Epidermal melanocyte (primary cell): ENCODE data around the gene UGT2A3.
"Not testable (repeated sequence)": the region's sequence is repeated elsewhere in the genome, so short reads cannot be mapped to it uniquely, and the experiment has no call there.

Experiments used
- DNase-seq: peaks from one replicate; pipeline ENCODE4 v3.0.0; 2011; ENCODE audit warnings: low spot score; ENCODE audit not compliant: insufficient read length

The UGT2A3 gene

DNA sequence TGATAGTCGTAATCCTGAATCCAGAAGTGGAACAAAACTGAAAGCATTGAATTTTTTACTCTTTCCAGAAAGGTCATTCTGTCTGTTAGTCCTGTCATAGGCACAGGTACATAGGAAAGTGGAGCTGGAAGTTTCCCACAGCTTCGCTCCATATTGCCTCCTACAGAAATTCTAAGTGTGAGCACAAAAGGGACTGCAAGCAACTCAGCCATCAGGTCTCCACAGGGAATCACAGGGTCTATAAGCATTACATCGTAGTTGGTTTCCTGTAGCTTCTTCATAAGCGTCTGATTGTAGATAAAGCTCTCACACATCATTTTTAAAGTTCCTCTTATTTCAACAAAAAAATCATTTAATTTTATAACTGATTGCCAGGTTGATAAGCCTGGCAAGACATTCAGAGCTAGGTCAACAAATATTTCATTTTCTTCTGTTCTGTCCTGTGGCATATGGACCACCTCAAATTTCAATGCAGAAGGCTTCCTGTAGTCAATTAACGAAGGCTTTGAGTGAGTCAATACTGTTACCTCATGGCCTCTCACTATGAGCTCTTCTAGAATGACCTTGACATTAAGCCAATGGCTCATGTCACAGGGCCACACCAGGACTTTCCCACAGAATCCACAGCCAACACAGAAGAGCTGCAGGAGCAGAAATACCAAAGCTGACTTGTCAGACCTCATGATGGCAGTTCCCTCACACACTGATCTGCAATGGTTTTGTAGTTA is at the start of gene UGT2A3:
Gene UGT2A3, minus strand, starts transcription at position 727 of the 728 bp plus-strand sequence. Its CDS starts 44 bp downstream, at position 683.
- DNase-seq: no peak

DNA sequence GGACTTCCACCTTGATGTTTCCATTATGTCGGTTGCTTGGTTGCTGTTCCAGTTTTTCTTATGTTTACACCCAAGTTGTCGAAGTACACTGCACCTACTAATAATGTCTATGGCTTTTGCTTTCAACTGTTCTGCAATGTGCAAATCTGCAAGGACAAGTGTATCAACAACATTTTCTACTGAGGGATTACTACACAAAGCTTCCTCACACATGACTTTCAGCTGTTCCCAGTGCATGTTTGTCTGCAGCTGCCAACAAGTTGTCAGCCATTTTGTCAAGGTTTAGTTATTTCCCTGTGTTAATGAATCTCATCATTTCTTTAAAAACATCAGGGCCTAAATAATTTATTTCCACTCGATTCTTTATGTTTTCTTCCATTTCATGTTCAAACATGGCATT is 45.4 kb upstream of the UGT2A3 start:
- DNase-seq: no peak

GRCh38 chr4:68995292-68995691 is 43.7 kb upstream of the UGT2A3 start:
- DNase-seq: no peak

DNA sequence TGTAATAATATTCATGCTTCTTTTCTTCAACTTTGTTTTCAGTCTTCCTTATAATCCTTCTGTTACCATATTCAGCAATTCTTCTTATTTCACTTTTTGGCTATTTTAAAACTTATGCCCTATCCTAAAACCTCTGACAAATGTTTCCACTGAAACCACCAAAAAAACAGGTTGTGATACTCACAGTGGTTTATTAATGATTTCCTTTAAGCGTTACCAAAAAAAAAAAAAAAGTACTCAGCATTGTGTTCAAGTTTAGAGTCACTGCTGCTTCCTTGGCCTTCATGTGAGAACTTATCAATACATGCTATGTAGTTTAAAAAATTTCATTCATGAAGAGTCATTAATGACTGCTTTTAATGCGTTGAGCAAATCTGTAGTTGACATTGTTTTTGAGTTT is 35.4 kb upstream of the UGT2A3 start:
- no peak for DNase-seq

- no peak for DNase-seq
Measured at GRCh38 chr4:68985442-68985841, 33.8 kb upstream of the UGT2A3 start.

- no peak for DNase-seq
Measured at GRCh38 chr4:68984947-68985346, 33.3 kb upstream of the UGT2A3 start.

DNA sequence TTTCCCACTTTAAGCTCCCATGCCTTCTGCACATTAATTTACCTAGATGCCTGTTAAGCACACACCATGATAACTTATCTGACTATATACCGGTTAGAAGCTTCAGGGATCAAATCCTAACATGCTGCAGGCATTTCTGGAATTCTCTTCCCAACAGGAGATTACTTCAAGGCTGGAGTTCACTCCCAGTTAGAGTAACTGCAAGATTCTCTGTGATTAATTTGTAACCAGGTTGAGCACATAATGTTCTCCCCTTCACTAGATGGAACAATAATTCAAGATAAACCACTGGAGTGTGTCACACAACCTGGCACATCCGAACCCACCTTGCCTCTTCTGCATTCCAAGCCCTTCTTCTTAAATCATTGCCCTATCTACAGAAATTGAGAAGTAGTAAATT is 11.8 kb upstream of the UGT2A3 start:
- DNase-seq: no peak

DNA sequence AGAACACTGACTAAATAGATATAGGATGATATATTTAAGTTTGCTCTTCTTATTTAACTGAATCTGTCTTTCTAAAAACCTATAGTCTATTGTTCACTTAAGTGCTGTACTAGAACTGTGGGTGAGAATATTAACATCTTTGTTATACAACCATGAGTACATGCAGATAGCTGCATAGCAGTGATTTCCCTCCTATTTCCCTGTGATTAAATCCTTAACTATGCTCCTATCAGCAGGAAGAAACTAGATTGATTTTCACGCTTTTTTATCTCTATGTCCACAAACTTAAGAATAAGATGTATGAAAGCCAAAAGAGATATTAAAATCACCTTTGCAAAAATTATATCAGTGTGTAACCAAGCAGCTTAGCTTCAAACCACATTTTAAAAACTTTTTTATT is 11.3 kb upstream of the UGT2A3 start:
- no peak for DNase-seq

DNA sequence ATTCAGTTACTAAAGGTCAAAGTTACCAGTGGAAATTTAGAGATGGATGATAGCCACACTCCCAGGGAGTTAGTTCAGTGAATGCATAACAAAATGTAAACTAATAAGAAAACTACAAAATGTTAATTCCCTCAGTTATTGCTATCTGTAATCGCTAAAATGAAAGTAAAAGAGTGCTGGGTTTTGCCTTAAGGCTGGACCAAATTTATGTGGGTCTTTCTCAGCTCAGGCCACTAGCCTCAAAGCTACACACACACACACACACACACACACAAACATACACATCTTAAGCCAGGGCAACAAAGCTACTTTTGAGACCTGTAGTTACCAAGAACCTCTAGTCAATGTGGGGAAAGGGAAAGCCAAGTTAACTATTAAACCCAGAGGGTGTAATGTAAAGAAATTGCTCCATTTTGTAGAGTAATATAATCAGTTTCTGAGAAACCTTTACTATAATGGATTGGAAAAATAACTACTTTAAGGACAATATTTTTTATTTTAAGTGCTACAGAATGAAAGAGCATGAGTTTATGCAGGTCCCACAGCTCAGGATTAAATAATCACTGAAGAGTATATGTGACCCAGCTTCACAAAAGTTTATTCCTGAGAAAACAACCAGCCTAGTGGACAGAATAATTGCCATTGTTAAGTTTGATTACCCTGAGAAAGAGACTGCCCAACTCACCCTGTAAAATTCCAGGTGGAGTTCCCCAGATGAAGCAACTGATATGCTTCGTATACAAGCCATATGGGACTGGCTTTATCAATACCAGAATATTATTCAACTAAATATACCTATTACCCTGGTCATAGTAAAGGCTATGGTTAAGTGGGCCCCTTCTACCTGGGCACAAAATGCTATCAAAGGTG is 8.9 kb upstream of the UGT2A3 start:
- DNase-seq: no peak

- not testable (repeated sequence) for DNase-seq
Measured at GRCh38 chr4:68959085-68959484, 7.5 kb upstream of the UGT2A3 start.

DNA sequence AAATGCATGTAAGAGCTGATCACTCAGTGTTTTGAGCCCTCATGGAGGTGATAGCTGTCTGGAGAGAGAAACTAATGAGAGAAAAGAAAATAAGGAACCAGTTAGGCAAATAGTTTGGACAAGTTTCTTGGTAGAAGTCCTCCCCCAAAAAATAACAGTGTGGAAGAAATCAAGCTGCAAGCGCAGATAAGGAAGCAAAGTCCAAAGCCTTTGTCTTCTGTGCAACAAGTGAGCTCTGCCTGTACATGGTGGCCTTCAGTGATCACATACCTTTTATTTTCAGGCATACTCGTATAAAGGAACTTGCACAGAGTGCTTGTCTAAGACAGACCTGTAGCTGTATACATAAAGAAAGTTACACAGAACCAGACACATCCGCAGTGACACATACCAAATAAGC is 2.5 kb upstream of the UGT2A3 start:
- no peak for DNase-seq

DNA sequence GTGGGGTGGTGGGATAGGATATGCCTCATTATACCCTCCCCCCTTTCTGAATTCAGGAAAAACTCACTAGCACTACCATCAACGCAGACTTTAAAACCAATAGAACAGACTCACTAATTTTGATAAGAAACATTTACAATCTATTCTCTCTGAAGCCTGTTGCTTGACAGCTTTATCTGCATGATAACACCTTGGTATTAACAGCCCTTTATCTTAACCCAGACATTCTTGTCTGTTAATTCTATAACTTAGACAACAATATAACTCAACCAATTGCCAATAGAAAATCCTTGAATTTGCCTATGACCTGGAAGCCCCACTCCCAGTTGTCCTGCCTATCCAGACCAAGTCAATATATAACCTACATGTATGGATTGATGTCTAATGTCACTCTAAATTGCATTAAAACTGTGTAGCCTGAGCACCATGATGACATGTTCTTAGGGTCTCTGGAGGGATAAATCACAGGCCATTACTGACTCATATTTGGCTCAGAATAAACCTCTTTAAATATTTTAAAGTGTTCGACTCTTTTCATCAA is 1.5 kb upstream of the UGT2A3 start:
- DNase-seq: no peak

DNA sequence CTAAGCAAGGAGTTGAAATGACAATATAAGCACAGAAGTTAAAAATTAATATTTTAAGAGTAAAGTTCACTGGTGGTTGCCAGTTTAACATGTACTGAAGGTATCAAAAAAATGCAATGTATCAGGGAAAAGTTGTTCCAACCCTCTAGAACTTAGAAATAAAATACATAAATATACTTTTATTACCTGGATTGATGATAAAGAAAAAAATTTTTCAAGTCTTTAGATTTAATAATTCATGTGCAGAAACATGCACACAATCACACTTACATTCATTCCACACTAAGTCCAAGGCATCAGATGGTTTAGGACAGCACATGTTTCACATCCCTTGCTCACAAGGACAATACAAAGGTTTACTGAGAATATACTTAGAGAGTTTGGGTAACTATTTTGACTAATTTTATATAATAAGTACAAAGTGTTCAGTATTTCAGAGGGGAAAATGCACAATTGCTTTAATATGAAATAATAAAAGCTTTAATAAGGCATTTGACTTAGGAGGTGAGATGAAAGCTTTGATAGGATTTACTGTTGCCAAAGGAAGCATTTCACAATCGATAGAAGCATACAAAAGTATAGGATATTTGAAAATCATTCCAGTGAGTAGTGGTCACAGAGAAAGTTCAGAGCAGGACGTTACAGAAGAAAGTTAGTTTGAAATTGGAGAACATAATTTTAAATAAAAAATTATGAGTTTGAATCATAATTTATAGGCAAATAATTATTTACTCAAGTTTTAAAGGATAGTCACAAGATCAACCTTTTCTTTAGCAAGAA is 392 bp upstream of the UGT2A3 start:
- no peak for DNase-seq

- DNase-seq: no peak
Measured at GRCh38 chr4:68950033-68950432, 1.6 kb downstream of the UGT2A3 start.

GRCh38 chr4:68948985-68949384 is 2.6 kb downstream of the UGT2A3 start:
- no peak for DNase-seq

DNA sequence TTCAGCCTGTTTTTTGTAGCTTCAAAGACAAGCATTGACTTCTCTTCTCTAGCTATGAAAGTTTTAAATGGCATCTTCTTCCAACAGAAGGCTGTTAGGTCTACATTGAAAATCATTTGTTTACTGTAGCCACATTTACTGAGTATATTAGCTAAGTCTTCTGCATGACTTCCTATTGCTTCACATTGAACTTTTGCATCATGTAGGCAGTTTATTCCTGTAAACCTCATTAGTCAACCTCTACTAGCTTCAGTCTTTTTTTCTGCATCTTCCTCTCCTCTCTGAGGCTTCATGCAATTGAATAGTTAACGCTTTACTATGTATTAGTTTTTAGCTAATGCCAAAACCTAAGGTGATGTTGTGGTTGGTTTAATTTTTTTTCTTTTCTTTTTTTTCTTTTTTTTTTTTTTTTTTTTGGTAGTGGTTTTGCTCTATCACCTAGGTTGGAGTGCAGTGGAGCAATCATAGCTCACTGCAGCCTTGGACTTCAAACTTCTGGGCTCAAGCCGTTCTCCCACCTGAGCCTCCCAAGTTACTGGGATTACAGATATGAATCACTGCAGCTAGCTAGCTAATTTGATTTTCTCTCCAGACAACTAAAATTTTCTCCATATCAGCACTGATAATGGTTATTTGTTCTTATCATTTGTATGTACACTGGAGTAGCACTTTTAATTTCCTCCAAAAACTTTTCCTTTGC is 3.4 kb downstream of the UGT2A3 start:
- DNase-seq: no peak

DNA sequence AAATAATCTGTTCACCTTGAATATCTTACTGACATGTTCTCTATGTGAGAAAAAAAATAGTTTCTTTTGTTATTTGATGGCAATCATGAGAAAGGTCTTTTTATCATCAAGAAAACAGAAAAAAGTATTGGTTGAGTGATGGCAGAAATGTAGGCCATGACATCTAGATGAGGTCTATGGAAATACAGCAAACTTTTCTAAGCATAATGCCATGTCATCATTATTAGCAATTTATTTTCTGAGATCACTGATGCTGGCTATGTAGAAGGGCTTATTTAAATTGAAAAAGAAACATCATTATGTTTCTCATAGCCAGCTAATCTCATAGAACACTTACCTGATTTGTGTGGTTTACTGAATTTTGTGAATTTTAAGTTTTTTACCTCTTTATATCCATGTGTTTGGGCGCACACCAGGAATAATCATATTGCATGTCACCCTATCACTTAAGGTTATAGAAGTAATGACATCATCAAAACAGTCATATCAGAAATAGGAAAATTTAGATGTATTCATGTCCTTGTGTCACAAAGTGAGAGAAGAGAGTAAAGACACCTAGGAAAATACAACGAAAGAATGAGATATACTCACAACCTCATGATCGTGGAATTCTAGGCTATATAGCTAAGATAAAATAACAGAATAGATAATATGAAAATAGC is 22.4 kb downstream of the UGT2A3 start:
- no peak for DNase-seq

DNA sequence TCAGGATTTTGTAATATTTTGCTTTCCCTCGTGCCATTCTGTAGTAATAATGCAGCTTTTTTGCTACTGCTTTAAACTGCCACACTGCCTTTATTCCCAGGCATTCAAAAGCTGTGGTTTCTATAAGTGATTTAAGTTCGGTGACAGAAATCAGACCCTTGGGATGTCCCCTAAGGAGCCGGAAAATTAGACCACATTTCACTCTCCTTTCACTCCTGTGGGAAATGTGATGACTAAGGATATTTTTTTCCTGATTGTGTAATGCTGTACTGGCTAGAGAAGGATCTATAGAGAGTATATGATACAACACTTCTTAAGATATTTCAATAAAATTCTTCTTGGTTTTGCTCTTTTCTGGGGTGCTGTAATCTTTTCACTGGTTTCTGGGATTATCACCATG is 24.4 kb downstream of the UGT2A3 start:
- DNase-seq: no peak

DNA sequence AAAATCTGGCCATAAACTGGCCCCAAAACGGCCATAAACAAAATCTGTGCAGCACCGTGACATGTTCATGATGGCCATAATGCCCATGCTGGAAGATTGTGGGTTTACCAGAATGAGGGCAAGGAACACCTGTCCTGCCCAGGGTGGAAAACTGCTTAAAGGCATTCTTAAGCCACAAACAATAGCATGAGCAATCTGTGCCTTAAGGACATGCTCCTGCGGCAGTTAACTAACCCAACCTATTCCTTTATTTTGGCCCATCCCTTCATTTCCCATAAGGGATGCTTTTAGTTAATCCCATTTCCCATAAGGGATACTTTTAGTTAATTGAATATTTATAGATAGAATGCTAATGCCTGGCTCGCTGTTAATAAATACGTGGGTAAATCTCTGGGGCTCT is 29.4 kb downstream of the UGT2A3 start:
- DNase-seq: not testable (repeated sequence)

DNA sequence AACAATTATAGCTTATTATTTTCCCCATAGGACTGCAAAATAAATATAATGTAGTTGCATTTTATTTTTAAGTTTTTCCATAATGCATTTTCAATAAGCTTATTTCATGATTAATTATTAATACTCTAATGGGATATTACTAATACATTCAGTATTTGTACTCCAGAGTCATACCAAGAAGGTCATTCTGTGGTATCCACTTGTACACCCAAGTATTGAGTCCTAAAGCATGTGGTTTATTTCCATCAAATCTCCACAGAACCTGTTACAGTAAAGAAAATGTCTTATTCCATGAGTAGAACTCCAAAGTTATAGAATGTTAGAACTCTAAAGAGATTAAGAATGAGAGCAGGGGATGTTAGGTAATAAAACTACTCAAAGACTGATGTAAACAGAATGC is 30.6 kb downstream of the UGT2A3 start:
- DNase-seq: no peak

DNA sequence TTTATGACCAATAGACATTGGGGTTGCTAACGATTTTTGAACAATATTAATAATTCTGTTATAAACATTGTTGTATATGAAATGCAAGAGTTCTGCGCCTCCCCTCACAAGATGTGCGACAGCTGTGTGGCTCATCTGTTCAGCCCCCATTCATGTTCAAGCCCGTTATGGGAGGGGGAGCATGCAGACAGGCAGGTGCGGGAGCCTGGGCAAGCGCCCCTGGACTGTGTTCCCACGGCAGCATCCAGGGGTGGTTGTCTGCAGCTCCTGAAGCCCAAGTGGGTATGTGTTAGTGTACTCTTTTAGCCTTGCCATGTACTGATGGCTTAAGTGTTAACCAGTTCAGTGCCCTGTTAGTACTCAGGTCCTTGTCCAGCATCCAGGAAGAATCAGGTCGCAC is 34.6 kb downstream of the UGT2A3 start:
- no peak for DNase-seq
